Measurements from ENCODE around the gene TMA7B.

GRCh38 chr22:39932166-39932565 lies 28.0 kb upstream of the TMA7B start:
- TF ChIP-seq POLR2A (IDR thresholded peaks at IDR 0.05) (no peak), CTCF (IDR thresholded peaks at IDR 0.05) (no peak)
